Measurements from ENCODE around the gene AP1B1. TPM values are rescaled to one million over a fixed set of nuclear protein-coding genes. Genes with fewer than 3 reads are reported as not detected.

Gene AP1B1
- total RNA-seq, 2 donors from 2014 or later = 104 to 143 TPM

- Histone ChIP-seq H3K9me3 (no peaks in the 10 kb centered on the region), H3K27ac (no peak overlapping the region), H3K36me3 (peaks cover 5 to 14% of the 10 kb centered on the region in 2 donors), H3K4me1 (replicated peaks) (peaks cover 9% of the 10 kb centered on the region), H3K27me3 (replicated peaks; ENCODE audit: insufficient read depth) (no peaks in the 10 kb centered on the region), H3K4me3 (no peak overlapping the region)
- TF ChIP-seq POLR2AphosphoS5 (IDR thresholded peaks at IDR 0.05) = no peak
- TF ChIP-seq, protein P1, sequence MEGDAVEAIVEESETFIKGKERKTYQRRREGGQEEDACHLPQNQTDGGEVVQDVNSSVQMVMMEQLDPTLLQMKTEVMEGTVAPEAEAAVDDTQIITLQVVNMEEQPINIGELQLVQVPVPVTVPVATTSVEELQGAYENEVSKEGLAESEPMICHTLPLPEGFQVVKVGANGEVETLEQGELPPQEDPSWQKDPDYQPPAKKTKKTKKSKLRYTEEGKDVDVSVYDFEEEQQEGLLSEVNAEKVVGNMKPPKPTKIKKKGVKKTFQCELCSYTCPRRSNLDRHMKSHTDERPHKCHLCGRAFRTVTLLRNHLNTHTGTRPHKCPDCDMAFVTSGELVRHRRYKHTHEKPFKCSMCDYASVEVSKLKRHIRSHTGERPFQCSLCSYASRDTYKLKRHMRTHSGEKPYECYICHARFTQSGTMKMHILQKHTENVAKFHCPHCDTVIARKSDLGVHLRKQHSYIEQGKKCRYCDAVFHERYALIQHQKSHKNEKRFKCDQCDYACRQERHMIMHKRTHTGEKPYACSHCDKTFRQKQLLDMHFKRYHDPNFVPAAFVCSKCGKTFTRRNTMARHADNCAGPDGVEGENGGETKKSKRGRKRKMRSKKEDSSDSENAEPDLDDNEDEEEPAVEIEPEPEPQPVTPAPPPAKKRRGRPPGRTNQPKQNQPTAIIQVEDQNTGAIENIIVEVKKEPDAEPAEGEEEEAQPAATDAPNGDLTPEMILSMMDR (IDR thresholded peaks at IDR 0.05) = no peak
- TF ChIP-seq POLR2A (IDR thresholded peaks at IDR 0.05) = no peak
- no peak for DNase-seq (ENCODE audit: low spot score)
- WGBS = 93% methylated on average over 8 of the region's 8 CpGs
- intact Hi-C loops (cut with DNase I) = no loop called here
Observed at GRCh38 chr22:29332886-29333496, 55.4 kb downstream of the AP1B1 start.

- no peaks in the 10 kb centered on the region for H3K9me3 ChIP-seq
- peaks cover 5 to 18% of the 10 kb centered on the region in 2 donors for H3K36me3 ChIP-seq
- no peaks in the 10 kb centered on the region for H3K27me3 ChIP-seq (replicated peaks; ENCODE audit: insufficient read depth)
- DNase-seq (ENCODE audit: low spot score) = no peak
- 79% methylated on average over 14 of the region's 14 CpGs for WGBS
- TF ChIP-seq, protein P1 (IDR thresholded peaks at IDR 0.05) = no peak
- no peak for TF ChIP-seq POLR2AphosphoS5 (IDR thresholded peaks at IDR 0.05)
- no peak overlapping the region for H3K4me3 ChIP-seq
- peak overlapping the region in 1 of 2 donors; percentile 2 for H3K27ac ChIP-seq
- H3K4me1 ChIP-seq (replicated peaks) = no peaks in the 10 kb centered on the region
- intact Hi-C loops (cut with DNase I) = no loop called here
Observed at GRCh38 chr22:29331658-29332300, 56.6 kb downstream of the AP1B1 start.

DNA sequence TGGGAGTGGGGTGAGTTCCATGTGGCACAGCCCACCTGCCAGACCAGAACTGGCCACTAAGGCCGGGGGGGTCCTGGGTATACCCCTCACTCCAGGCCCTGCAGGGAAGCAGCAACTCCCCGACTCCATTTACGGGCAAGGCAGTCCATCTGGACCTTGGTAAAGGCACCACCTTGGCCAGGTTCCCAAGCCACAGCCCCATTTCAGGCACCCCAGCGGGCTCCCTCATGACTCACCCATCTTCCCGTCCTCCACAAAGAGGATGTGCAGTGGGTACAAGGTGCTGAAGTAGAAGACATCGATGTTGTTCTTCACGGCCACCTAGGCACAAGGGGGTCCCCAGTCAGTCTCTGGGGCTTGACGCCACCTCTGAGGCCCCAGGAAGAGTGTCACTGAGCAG, 57.2 kb downstream of the AP1B1 start:
- Histone ChIP-seq H3K27ac (no peak overlapping the region), H3K4me3 (no peak overlapping the region), H3K4me1 (replicated peaks) (no peaks in the 10 kb centered on the region), H3K27me3 (replicated peaks; ENCODE audit: insufficient read depth) (no peaks in the 10 kb centered on the region), H3K9me3 (no peaks in the 10 kb centered on the region), H3K36me3 (peaks cover 5 to 18% of the 10 kb centered on the region in 2 donors)
- intact Hi-C loops (cut with DNase I) = no loop called here
- no peak for DNase-seq (ENCODE audit: low spot score)
- 89% methylated on average over 8 of the region's 8 CpGs for WGBS
- TF ChIP-seq, protein P1 (IDR thresholded peaks at IDR 0.05) = no peak
- TF ChIP-seq POLR2A (IDR thresholded peaks at IDR 0.05) = no peak

DNA sequence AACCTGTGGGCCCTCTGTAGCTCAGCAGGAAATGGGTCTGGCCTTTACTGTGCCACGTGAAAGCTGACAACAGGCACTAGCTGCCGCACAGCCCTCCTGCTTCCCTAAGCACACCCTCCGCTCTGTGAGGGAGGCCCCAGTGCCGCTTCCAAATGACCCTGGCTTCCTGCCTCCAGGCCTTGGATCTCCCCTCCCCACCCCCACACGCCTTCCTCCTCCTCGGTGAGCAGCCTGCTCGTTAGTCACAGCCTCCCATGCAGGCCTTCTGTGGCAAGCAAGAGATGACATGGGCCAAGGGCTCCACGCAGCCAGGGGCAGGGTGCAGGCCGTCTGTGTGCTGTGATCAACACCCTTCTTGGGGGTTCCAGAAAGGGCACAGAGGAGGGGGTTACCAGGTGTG, 57.6 kb downstream of the AP1B1 start:
- no peak for DNase-seq (ENCODE audit: low spot score)
- TF ChIP-seq, protein P1 (IDR thresholded peaks at IDR 0.05) = no peak
- TF ChIP-seq POLR2A (IDR thresholded peaks at IDR 0.05) = no peak
- TF ChIP-seq POLR2AphosphoS5 (IDR thresholded peaks at IDR 0.05) = no peak
- no peak overlapping the region for H3K4me3 ChIP-seq
- no peaks in the 10 kb centered on the region for H3K9me3 ChIP-seq
- no peak overlapping the region for H3K27ac ChIP-seq
- H3K4me1 ChIP-seq (replicated peaks) = no peaks in the 10 kb centered on the region
- 65% methylated on average over 9 of the region's 9 CpGs for WGBS
- peaks cover 5 to 18% of the 10 kb centered on the region in 2 donors for H3K36me3 ChIP-seq
- intact Hi-C loops (cut with DNase I) = no loop called here
- no peaks in the 10 kb centered on the region for H3K27me3 ChIP-seq (replicated peaks; ENCODE audit: insufficient read depth)

GRCh38 chr22:29330291-29330690, 58.1 kb downstream of the AP1B1 start:
- Histone ChIP-seq H3K4me1 (replicated peaks) (no peaks in the 10 kb centered on the region), H3K36me3 (peaks cover 5 to 18% of the 10 kb centered on the region in 2 donors), H3K4me3 (no peak overlapping the region), H3K9me3 (no peaks in the 10 kb centered on the region), H3K27ac (no peak overlapping the region), H3K27me3 (replicated peaks; ENCODE audit: insufficient read depth) (no peaks in the 10 kb centered on the region)
- DNase-seq (ENCODE audit: low spot score) = no peak
- intact Hi-C loops (cut with DNase I) = no loop called here
- TF ChIP-seq POLR2AphosphoS5 (IDR thresholded peaks at IDR 0.05) (no peak), POLR2A (IDR thresholded peaks at IDR 0.05) (no peak)
- TF ChIP-seq, protein P1 (IDR thresholded peaks at IDR 0.05) = no peak
- WGBS = 85% methylated on average over 19 of the region's 19 CpGs
